Ovary (tissue), 9 donors: Measurements from ENCODE around the gene ETV6. TPM values are rescaled to one million over a fixed set of nuclear protein-coding genes. Genes with fewer than 3 reads are reported as not detected.

Experiments
- DNase-seq, 5 donors: peaks; one replicate each; pipeline ENCODE4 v3.0.0-alpha.2; 2019 to 2020
- H3K27ac ChIP-seq, 2 donors: fragments of 200-600 bp; one replicate each; pipeline versions ENCODE4 v1.5.1 to v1.8.0; 2019 to 2022
- H3K27me3 ChIP-seq: fragments of 200-600 bp; one replicate; pipeline ENCODE4 v1.8.0; 2022
- H3K36me3 ChIP-seq: fragments of 200-600 bp; sonication (generic); one replicate; pipeline ENCODE4 v1.5.1; 2019
- H3K4me1 ChIP-seq: one replicate; pipeline ENCODE4 v1.8.1; 2013; ENCODE audit warnings: mild to moderate bottlenecking, moderate library complexity; ENCODE audit not compliant: insufficient read depth
- H3K4me3 ChIP-seq: fragments of 200-600 bp; sonication (generic); one replicate; pipeline ENCODE4 v1.5.1; 2017
- H3K9me3 ChIP-seq, 2 donors: fragments of 200-600 bp in 1 of 2; sonication (generic) in 1 of 2; one replicate each; pipeline versions ENCODE4 v1.5.1 to v1.8.1; 2013 to 2019; ENCODE audit warnings: mild to moderate bottlenecking in 1 of 2, moderate library complexity in 1 of 2
- EP300 ChIP-seq: sonication (generic); formaldehyde crosslinking; IDR thresholded peaks from one replicate; pipeline ENCODE4 v1.6.1; 2017; ENCODE audit warnings: antibody characterized with exemption
- POLR2A ChIP-seq: fragments of 450-650 bp; IDR thresholded peaks from one replicate; pipeline ENCODE4 v1.6.1; 2017; ENCODE audit warnings: antibody characterized with exemption, mild to moderate bottlenecking, moderate library complexity
- WGBS, 3 donors: extraction: QIAGEN DNeasy Blood & Tissue Kit in 1 of 3; methylation state at CpG; one replicate each; pipeline versions ENCODE4 v1.1.5 to v1.1.7; 2013 to 2017; 5-methylcytosine and 5-hydroxymethylcytosine counted together
- intact Hi-C, 4 donors: fragments of 100-400 bp; cut with DNase I; formaldehyde crosslinking; loops; one replicate each; pipeline versions ENCODE4 v1.11.0 to v1.15.1; 2022 to 2023
- polyA plus RNA-seq, 2 donors: library from polyadenylated mRNA; stranded (reverse); fragments of 200-250 nt in 1 of 2; fragments of 350-450 nt in 1 of 2; fragmentation: Illumina TruSeq in 1 of 2; extraction: RNeasy Lipid Tissue Mini Kit (QIAGEN cat#74804) in 1 of 2; gene quantifications; one replicate each; pipeline ENCODE4 v1.2.3, GENCODE V29; 2013 to 2014
- total RNA-seq, 7 donors: library from RNA; depleted of rRNA in 2 of 7; stranded (reverse); fragments of >200 nt in 2 of 7; fragmentation: NEBNext Ultra II Directional in 3 of 7; extraction: Animal tissue kit (Norgen Biotek cat#: 25700) in 3 of 7; gene quantifications; one replicate each; pipeline versions ENCODE4 v1.1.0 to v1.2.4, GENCODE V29; 2016 to 2023
- TF ChIP-seq, protein P1 (sequence below), 3 donors: fragments of 450-650 bp in 2 of 3; fragments of 200-600 bp in 1 of 3; IDR thresholded peaks; one replicate each; pipeline versions ENCODE4 v1.5.1 to v1.8.0; 2016 to 2022; ENCODE audit warnings: antibody characterized with exemption in 3 of 3, mild to moderate bottlenecking in 1 of 3
- donor health status: DM: no; HTN: no; CAD: no; lungs with moderate emphysema.
- donor health status: DM: no; HTN: no; CAD: no.
- donor health status: Bipolar disorder and iron deficiency.
- donor health status: DM: yes; HTN: yes; CAD: no.
- donor health status: DM: no; HTN: no; CAD: no.
- donor health status: DM: yes; HTN: yes; CAD: no.

The ETV6 gene
- total and polyA plus RNA-seq, 9 donors = 4.4 to 34.6 (median 18.3) TPM

DNA sequence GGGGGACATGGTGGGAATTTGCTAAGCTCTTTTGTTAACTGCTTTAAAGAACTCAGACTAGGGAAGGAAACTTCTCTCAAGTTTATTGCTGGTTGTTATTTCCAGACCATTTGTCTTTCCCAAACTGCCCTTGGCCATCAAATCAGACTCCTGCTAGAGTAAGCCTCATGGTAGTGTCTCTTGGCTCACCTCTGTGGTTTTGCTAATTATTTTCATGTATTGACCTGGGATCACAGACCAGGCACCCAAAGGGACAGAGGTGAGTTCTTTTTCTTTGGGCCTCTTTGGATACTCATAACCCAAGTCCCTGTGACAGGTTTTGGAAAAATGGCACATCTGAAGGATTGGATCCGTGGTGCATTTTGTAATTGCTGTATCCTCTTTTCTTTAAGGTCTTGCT is 11.2 kb downstream of the ETV6 start:
- H3K36me3 ChIP-seq = no peaks in the 10 kb centered on the region
- 92 to 98% (median 94%) methylated on average over 1 of the region's 1 CpG for WGBS, 3 donors
- TF ChIP-seq EP300 (no peak), POLR2A (no peak)
- TF ChIP-seq, protein P1, sequence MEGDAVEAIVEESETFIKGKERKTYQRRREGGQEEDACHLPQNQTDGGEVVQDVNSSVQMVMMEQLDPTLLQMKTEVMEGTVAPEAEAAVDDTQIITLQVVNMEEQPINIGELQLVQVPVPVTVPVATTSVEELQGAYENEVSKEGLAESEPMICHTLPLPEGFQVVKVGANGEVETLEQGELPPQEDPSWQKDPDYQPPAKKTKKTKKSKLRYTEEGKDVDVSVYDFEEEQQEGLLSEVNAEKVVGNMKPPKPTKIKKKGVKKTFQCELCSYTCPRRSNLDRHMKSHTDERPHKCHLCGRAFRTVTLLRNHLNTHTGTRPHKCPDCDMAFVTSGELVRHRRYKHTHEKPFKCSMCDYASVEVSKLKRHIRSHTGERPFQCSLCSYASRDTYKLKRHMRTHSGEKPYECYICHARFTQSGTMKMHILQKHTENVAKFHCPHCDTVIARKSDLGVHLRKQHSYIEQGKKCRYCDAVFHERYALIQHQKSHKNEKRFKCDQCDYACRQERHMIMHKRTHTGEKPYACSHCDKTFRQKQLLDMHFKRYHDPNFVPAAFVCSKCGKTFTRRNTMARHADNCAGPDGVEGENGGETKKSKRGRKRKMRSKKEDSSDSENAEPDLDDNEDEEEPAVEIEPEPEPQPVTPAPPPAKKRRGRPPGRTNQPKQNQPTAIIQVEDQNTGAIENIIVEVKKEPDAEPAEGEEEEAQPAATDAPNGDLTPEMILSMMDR (IDR thresholded peaks at IDR 0.05) = no peak
- H3K4me3 ChIP-seq = no peak overlapping the region
- DNase-seq = no peak
- H3K9me3 ChIP-seq = no peaks in the 10 kb centered on the region
- no peak overlapping the region for H3K27ac ChIP-seq
- intact Hi-C loops = loop anchor here in 1 of 4 donors (10.0 kb wide), 1 partner anchor 224 kb away; no protein-coding TSS in a partner anchor
- peaks cover 2% of the 10 kb centered on the region for H3K4me1 ChIP-seq
- no peaks in the 10 kb centered on the region for H3K27me3 ChIP-seq

DNA sequence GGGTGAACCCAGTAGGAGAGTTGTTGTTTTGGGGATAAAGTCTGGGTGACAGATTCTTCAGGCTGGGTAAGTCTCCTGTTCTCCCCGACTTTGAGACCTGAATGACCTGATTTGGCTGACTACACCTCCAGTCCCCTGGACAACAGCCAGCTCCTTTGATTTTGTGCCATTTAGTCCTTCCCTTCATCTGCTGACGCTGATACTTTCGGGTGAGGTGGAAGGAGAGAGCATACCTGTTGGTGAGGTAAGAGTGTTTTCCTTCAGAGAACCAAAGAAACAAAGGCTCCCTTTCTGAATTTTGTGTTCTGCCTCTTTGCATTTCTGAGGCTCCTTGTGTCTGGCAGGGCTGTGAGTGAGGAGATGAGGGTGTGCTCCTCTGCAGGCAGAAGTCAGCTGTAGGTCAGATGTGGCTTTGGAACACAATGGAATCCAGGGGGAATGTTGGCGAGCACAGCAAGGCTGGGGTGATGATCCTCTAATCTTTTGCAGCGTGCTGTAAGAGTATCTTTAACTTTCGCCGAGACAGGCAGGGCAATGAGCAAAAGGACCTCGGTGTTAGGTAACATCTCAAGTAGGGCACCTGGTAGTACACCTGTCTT is 12.1 kb downstream of the ETV6 start:
- no peak overlapping the region for H3K27ac ChIP-seq
- H3K4me3 ChIP-seq = no peak overlapping the region
- TF ChIP-seq POLR2A = no peak
- TF ChIP-seq EP300 = no peak
- TF ChIP-seq, protein P1 (IDR thresholded peaks at IDR 0.05) = no peak
- no peaks in the 10 kb centered on the region for H3K27me3 ChIP-seq
- intact Hi-C loops = loop anchor here in 1 of 4 donors (10.0 kb wide), 1 partner anchor 223 kb away; no protein-coding TSS in a partner anchor
- no peaks in the 10 kb centered on the region for H3K9me3 ChIP-seq
- 82 to 87% (median 83%) methylated on average over 8 of the region's 8 CpGs for WGBS, 3 donors
- peaks cover 2% of the 10 kb centered on the region for H3K4me1 ChIP-seq
- no peaks in the 10 kb centered on the region for H3K36me3 ChIP-seq
- no peak for DNase-seq

GRCh38 chr12:11662369-11662768 is 12.9 kb downstream of the ETV6 start:
- Histone ChIP-seq H3K27me3 (no peaks in the 10 kb centered on the region), H3K9me3 (no peaks in the 10 kb centered on the region), H3K4me3 (no peak overlapping the region), H3K4me1 (peaks cover 2% of the 10 kb centered on the region), H3K27ac (no peak overlapping the region), H3K36me3 (no peaks in the 10 kb centered on the region)
- TF ChIP-seq EP300 (no peak), POLR2A (no peak)
- TF ChIP-seq, protein P1 (IDR thresholded peaks at IDR 0.05) = no peak
- WGBS, 3 donors = 94 to 100% (median 95%) methylated on average over 3 of the region's 3 CpGs
- intact Hi-C loops = loop anchor here in 1 of 4 donors (10.0 kb wide), 1 partner anchor 222 kb away; no protein-coding TSS in a partner anchor
- DNase-seq = no peak

GRCh38 chr12:11663130-11663529 is 13.7 kb downstream of the ETV6 start:
- Histone ChIP-seq H3K27ac (no peak overlapping the region), H3K4me1 (peaks cover 2% of the 10 kb centered on the region)
- intact Hi-C loops = loop anchor here in 1 of 4 donors (10.0 kb wide), 1 partner anchor 222 kb away; no protein-coding TSS in a partner anchor

More at GRCh38 chr12:11663130-11663529, 13.7 kb downstream of the ETV6 start:
- DNase-seq = no peak
- no peaks in the 10 kb centered on the region for H3K27me3 ChIP-seq
- H3K36me3 ChIP-seq = no peaks in the 10 kb centered on the region
- 79 to 86% (median 80%) methylated on average over 7 of the region's 7 CpGs for WGBS, 3 donors
- H3K4me3 ChIP-seq = no peak overlapping the region
- H3K9me3 ChIP-seq = no peaks in the 10 kb centered on the region
- TF ChIP-seq EP300 (no peak), POLR2A (no peak)
- TF ChIP-seq, protein P1 (IDR thresholded peaks at IDR 0.05) = no peak
